Bronchial epithelial cell (primary cell): ENCODE data around the gene HKDC1. TPM values are rescaled to one million over a fixed set of nuclear protein-coding genes. Genes with fewer than 3 reads are reported as not detected.

ENCODE experiments used
- DNase-seq: peaks from one replicate; pipeline ENCODE4 v3.0.0-alpha.2; 2010; ENCODE audit warnings: low read depth
- FAIRE-seq: peaks from 2 replicates; lab custom pipeline; 2011; peaks lifted over from hg19 to GRCh38; lab: Jason Lieb, UNC
- H3K27me3 ChIP-seq: 2 replicates; pipeline ENCODE4 v1.5.1; 2011; ENCODE audit warnings: low read length; ENCODE audit not compliant: control insufficient read depth, insufficient read depth
- H3K36me3 ChIP-seq: 2 replicates; pipeline ENCODE4 v1.5.1; 2011; ENCODE audit warnings: low read length; ENCODE audit not compliant: control insufficient read depth, insufficient read depth
- H3K4me3 ChIP-seq: 2 replicates; pipeline ENCODE4 v1.5.1; 2011; ENCODE audit warnings: mild to moderate bottlenecking, low read depth, low read length, control low read depth
- CTCF ChIP-seq: IDR thresholded peaks from 2 replicates; pipeline ENCODE4 v1.5.1; 2011; ENCODE audit warnings: mild to moderate bottlenecking, moderate library complexity, low read length, control low read depth, inconsistent platforms; ENCODE audit not compliant: insufficient read depth, severe bottlenecking
- total RNA-seq: library from RNA; depleted of rRNA; stranded (reverse); fragments of >200 nt; gene quantifications from 2 replicates; pipeline ENCODE4 v1.2.1, GENCODE V29; 2014

Gene HKDC1
- total RNA-seq, 1 donor from 2014 or later = 3.9 TPM

GRCh38 chr10:69213591-69214311, 6.4 kb upstream of the HKDC1 start:
- Histone ChIP-seq H3K4me3 (no peak overlapping the region), H3K27me3 (no peaks in the 10 kb centered on the region), H3K36me3 (no peaks in the 10 kb centered on the region)
- FAIRE-seq (no peak), DNase-seq (no peak)
- TF ChIP-seq CTCF = no peak

GRCh38 chr10:69214666-69215131, 5.4 kb upstream of the HKDC1 start:
- FAIRE-seq (no peak), DNase-seq (no peak)
- no peak for TF ChIP-seq CTCF

GRCh38 chr10:69215405-69216171, 4.5 kb upstream of the HKDC1 start:
- no peak for FAIRE-seq
- DNase-seq = peak; percentile 17
- H3K27me3 ChIP-seq = no peaks in the 10 kb centered on the region
- no peaks in the 10 kb centered on the region for H3K36me3 ChIP-seq
- TF ChIP-seq CTCF = no peak
- no peak overlapping the region for H3K4me3 ChIP-seq

More at GRCh38 chr10:69214666-69215131, 5.4 kb upstream of the HKDC1 start:
- Histone ChIP-seq H3K36me3 (no peaks in the 10 kb centered on the region), H3K27me3 (no peaks in the 10 kb centered on the region), H3K4me3 (no peak overlapping the region)

- FAIRE-seq (no peak), DNase-seq (no peak)
- no peaks in the 10 kb centered on the region for H3K27me3 ChIP-seq
- no peaks in the 10 kb centered on the region for H3K36me3 ChIP-seq
- TF ChIP-seq CTCF = no peak
- no peak overlapping the region for H3K4me3 ChIP-seq
These were observed 3.5 kb upstream of the HKDC1 start for GRCh38 chr10:69216577-69217118.

- peak; percentile 98 for DNase-seq
- no peaks in the 10 kb centered on the region for H3K27me3 ChIP-seq
- H3K36me3 ChIP-seq = no peaks in the 10 kb centered on the region
- no peak for TF ChIP-seq CTCF
- no peak overlapping the region for H3K4me3 ChIP-seq
- no peak for FAIRE-seq
These were observed 2.9 kb upstream of the HKDC1 start for GRCh38 chr10:69217119-69217754.
